Measurements from ENCODE around the gene RNF10.
"Not testable (repeated sequence)": the region's sequence is repeated elsewhere in the genome, so short reads cannot be mapped to it uniquely, and the experiment has no call there.

The RNF10 gene

DNA sequence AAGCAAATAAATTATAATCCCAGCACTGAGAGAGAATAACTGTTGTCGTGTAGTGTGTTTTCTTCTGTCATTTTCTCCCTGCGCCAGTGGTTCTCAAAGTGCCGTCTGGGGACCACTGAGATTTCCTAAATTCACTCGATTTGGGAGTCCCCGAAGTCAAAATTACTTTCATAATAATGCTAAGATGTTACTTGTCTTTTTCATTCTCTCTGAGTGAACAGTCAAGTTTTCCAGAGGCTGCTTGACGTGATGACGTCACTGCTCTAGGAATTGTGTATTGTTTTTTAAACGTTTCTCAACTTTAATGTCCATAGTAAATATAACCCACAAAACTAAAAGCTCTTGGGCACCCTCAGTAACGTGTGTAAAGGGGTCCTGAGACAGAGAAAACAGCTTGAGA, 47.8 kb downstream of the RNF10 start:
- no peak for DNase-seq

DNA sequence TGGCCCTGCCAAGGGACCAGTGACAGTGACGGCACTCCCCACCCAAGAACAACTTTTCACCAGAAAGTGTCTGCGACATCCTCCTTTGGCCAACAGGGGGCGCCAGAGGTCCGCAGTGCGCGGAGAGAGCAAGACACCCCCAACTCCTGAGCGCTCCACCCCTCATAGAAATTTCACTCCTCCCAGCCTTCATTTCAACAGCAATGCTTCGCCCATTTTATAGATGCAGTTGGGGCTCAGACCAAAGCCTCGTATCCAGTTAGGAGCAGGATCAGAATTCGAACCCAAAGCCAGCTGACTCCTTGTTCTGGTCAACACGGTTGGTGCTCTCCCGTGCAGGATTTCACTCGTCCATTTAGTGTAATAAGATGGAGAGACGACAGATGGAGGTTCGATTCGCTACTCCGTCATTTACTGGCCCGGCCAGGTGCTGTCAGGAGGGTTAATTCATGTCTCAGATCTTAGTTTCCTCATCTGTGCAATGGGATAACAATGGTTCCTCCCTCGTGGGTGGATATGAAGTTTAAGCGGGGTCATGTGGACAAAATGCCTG, 49.4 kb downstream of the RNF10 start:
- DNase-seq: peak; percentile 68 to 73

DNA sequence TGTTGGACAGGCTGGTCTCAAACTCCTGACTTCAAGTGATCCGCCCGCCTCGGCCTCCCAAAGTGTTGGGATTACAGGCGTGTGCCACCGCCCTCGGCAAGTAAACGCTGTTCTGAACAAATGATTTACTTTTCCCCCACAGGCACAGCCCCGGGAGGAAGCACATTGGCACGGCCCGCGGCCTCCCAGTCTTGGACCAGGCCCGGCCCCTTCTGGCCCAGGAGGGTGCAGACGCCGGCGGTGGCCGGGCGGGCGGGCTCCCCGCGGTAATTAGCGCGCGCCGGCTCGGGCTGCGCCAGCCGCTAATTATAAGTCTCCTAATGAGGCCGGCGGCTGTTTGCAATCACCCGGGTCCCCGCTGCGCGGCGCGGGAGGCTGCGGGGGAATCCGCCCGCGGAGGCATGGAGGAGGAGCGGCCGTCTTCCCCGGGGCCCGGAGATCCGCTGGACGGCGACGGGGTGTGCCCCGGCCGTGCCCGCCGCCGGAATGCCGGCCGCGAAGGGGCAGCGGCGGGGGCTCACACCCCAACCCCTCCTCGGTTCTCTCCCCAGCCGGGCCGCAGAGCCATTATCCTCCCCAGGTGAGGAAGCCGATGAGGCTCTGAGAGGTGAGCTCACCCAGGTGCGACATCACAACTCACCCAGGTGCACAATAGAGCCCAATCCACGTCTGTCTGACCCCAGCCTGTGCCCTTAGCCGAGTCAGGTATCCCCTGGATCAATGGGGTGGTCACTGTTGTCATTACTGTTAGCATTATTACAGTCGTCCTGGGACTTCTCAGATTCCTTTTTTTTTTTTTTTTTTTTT, 50.4 kb downstream of the RNF10 start:
- peak in 1 of 2 donors; percentile 20 for DNase-seq

DNA sequence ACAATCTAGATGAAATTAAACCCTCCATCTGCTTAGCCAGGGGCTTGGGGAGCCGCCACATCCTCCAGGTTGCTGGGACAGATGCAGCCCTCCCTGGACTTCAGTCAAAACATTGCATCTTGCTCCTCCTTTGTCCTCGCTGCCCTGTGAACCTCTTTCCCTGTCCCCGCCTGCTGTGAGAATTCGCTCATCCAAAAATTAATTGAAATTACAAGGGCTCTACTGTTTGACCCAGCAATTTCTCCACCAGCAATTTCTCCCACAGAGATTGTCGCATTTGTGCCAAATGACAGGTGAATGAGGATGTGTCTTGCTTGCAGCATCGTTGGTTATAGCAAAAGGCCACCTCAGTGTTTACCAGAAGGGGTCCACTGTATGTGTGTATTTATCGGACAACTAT, 52.0 kb downstream of the RNF10 start:
- DNase-seq: no peak

DNA sequence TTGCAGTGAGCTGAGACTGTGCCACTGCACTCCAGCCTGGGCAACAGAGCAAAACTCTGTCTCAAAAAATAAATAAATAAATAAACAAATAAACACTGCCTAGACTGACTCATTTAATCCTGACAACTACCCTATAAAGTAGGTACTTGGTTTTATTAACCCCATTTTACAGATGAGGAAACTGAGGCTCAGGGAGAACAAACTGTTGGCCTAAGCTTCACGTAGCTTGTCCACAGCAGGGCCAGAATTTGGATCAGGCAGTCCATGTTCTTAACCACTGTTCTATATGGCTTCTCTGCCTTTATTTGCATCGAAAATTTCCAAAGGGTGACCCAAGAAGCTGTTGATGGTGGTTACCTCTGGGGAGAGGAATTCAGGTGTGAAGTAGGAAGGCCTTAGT, 52.7 kb downstream of the RNF10 start:
- DNase-seq: no peak

DNA sequence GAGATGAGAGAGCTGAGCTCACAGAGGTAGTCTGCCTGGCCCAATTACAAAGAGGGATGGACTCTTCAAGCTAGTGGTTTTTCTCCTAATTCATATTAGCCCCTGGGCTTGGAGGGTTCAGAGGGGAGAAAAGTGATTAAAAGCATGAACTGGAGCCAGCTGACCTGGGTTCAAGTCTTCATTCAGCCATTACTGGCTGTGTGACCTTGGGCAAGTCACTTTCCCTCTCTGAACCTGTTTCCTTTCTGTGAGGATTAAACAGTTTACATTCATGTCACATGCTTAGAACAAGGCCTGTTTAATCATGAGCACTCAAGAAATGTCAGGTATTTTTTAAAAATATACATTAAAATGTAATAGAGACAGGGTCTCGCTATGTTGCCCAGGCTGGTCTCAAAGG, 54.2 kb downstream of the RNF10 start:
- no peak for DNase-seq

DNA sequence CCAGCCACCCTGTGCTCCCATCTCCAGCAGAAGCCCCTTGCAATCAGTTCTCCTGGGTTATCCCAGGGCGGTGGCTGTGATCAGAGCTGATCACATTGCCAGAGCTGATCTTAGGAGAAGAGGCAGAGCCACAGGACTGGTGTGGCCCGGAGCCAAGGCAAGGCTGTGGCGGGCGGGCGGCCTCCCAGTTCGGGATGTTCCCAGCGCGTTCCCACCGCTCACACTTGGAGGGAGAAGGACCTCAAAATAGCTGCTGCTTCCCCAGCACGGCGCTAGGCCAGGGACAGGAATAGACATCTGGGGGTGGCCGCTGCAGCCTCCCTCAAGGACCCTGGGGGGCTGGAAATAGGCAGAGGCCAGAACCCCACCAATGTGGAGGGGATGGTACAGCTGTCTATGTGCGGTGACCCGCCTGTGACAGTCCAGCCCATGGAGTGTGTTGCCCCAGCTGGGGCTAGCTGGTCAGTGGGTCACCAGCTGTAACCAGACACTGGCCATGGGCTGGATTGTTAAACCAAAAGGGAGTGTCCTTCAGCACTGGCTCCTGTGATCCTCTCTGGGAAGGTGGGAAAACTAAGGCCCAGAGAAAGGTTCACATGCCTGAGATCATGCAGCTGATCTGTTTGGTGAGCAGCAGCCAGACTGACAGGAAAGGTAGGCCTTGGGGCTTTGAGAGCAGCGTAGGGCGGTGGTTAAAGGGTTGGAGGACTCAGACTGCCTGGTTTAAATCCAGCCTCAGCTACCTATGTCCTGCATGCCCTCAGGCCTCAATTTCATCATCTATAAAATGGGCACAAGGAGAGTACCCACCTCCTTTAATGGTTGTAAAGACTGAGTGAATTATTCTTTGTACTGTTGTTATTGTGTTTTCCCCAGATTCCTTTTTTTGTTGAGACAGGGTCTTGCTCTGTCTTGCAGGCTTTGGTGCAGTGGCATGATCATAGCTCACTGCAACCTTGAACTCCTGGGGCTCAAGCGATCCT, 55.1 kb downstream of the RNF10 start:
- no peak for DNase-seq

DNA sequence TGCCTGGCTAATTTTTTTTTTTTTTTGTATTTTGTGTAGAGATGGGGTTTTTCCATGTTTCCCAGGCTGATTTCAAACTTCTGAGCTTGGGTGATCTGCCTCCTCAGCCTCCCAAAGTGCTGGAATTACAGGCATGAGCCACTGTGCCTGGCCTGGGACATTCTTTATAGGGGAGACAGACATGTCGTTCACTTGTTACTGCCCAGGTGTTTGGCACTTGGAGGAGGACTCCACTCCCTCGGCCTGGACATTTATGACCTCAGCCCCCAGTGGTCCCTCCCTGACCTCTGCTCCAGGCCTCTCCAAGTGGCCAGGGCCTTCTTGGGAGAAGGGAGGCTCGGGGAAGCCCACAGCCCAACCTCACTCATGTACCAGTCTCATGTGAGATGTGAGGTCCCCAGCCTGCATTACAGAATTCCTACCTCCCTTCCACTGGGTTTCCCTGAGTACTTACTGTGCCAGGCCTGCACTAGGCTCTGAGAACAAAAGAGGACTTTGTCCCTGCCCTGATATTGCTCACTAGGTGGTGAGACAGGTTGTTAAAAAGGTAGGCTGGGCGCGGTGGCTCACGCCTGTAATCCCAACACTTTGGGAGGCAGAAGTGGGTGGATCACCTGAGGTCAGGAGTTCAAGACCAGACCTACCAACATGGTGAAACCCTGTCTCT, 56.7 kb downstream of the RNF10 start:
- DNase-seq: no peak

DNA sequence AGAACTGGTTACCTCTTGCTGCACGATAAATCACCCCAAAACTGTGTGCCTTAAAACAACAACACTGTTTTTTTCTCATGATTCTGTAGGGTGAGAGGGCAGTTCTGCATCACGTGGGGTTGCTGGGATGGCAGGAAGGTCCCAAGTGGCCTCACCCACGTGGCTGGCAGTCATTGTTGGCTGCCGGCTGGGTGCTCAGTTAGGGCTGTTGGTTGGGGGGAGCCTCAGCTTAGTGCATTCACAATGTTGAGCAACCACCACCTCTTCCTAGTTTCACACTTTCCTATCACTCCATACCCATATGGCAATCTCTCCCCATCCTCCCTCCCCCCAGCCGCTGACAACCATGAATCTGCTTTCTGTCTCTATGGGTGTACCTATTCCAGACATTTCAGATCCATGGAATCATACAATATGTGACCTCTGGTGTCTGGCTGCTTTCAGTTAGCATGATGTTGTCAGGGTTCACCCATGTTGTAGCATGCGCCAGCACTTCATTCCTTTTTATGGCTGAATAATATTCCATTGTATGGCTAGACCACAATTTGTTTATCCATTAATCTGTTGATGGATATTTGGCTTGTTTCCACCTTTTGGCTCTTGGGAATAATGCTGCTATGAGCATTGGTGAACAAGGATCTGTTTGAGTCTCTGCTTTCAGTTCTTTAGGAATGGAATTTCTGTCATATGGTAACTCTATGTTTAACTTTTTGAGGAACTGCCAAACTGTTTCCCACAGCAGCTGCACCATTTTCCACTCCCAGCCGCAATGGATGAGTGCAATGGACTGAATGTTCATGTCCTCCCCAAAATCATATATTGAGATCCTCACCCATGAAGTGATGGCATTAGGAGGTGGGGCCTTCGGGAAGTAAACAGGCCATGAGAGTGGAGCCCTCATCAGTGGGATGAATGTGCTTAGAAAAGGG, 58.2 kb downstream of the RNF10 start:
- DNase-seq: no peak

DNA sequence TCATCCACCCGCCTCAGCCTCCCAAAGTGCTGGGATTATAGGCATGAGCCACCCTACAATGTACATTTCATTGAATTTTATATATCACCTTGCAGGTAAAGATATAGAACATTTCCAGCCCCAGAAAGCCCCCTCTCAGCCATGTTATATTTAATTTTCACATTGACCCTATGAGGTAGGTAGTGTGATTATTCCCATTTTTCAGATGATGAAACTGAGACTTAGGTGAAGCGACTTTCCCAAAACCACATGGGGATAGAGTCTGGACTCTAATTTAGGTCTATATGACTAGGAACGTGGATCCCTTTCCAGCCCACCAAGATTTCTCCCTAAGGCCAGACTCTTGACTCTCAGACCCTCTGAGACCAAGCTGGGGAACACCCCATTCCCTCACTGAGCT, 62.7 kb downstream of the RNF10 start:
- no peak for DNase-seq

DNA sequence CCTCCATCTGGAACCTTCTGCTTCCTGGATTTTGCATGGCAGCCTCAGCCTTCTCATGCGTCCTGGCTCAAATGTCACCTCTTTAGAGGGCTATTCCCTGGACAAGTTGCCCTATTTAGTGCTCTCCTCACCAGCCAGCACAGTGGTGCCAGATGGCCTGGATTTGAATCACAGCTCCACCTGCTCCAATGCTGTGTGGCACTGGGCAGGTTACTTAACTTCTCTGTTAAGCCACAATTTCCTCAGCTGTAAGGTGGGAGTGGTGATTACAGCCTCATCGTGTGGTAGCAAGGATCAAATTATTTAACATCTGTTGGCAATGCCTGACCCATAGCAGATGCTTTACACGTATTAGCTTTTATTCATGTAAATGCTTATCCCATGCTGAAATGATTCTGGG, 63.7 kb downstream of the RNF10 start:
- DNase-seq: no peak

DNA sequence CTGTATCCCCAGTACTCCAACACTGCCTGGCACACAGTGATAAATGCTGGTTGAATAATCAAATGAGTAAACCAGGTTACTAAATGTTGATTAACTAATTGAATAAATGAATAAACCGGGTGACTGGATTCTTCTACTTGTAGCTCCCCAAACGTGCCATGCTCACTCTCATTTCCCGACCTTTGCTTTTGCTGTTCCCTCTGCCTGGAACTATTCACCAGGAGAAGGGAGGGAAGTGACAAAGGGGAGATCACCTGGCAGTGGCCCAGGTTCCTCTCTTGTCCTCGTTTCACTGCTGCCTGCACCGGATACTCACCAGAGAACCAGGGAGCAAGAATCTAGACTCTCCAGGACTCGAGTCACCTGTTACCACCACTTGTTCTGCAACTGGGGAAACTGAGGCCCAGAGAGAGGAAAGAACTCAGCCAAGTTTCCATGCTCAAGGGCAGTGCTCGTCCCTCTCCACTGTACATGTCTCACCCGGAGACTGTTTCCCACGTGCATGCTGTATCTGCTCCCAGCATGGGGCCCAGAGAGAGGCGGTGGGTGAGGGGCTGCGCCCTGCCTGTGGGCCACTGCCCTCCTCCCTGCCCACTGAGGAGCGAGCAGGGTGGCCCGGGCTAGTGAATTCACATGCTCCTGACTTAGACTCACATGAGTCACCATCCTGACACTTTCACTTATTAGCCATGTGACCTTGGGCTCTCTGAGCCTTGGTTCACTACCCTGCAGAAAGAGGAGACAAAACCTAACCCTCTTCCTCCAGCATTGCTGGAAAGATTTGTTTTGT, 64.7 kb downstream of the RNF10 start:
- DNase-seq: peak in 1 of 2 donors; percentile 8

DNA sequence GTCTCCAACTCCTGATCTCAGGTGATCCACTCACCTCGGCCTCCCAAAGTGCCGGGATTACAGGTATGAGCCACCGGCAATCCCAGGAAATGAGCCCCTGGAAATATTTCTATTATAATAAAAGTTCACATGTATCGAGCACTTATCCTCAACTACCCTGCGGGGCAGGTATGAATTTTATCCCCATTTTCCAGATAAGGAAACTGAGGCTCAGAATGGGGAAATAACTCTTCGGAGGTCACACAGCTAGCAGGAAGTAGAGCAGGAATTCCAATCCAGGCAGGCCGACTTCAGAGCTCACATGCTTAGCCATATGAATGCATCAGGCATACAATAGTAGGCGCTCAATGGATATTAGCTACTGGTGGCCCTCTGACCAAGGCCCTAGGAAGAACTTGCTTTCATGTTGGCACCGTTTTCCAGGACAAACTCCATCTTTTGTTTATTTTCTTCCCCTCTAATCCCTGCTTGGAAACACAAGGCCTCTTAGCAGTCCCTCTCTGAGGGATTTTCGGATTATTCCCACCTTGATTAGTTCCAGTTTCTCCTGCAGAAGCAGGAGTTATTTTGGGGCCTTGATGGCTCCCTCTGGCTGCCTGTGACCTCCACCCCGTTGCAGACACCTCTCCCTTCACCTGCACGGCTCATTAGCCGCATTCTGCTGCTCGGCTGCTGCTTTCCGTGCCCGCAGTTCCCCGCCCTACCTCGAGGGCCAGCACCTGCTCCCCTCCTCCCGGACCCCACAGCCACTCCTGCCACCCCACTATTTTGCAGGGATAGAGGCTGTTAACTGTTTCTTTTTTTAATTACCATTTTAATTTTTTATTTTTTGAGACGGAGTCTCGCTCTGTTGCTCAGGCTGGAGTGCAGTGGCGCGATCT, 65.8 kb downstream of the RNF10 start:
- no peak for DNase-seq

DNA sequence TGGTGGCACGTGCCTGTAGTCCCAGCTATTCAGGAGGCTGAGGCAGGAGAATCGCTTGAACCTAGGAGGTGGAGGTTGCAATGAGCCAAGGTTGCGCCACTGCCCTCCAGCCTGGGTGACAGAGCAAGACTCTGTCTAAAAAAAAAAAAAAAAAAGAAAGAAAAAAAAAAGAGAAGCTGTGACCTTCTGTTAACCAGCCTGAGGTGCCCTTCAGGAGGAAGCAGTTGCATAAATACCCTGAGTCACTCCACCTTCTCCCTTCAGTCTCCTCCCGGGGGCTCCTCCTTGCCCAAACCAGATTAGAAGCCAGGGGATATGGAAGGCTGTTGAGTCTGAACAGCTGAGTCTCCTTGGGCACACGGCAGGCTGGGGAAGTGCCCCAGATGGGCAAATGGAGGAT, 68.3 kb downstream of the RNF10 start:
- peak; percentile 24 to 84 for DNase-seq

DNA sequence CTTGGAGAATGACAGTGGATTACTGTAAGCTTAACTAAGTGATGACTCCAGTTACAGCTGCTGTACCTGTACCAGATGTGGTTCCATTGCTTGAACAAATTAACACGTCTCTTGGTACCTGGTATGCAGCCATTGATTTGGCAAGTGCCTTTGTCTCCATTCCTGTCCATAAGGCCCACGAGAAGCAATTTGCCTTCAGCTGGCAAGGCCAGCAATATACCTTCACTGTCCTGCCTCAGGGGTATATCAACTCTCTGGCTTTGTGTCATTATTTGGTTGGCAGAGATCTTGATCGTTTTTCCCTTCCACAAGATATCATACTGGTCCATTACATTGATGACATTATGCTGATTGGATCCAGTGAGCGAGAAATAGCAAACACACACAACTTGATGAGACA, 76.4 kb downstream of the RNF10 start:
- no peak for DNase-seq

DNA sequence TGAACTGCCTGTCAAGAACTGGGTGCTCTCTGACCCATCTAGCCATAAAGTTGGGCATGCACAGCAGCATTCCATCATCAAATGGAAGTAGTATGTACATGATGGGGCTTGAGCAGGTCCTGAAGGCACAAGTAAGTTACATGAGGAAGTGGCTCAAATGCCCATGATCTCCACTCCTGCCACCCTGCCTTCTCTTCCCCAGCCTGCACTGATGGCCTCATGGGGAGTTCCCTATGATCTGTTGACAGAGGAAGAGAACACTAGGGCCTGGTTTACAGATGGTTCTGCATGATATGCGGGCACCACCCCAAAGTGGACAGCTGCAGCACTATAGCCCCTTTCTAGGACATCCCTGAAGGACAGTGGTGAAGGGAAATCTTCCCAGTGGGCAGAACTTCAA, 77.4 kb downstream of the RNF10 start:
- DNase-seq: not testable (repeated sequence)

DNA sequence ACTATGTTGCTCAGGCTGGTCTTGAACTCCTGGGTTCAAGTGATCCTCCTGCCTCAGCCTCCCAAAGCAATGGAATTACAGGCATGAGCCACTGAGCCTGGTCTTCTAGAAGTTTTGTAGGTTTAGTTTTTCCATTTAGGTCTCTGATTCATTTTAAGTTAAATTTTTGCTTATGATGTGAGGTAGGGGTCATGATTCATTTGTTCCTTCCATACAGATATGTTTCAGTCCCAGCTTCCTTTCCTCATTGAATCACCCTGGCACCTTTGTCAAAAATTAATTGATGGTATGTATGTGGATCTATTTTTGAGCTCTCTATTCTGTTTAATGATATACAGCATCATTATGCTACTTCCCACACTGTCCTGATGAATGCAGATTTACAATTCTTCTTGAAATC, 80.7 kb downstream of the RNF10 start:
- DNase-seq: no peak

DNA sequence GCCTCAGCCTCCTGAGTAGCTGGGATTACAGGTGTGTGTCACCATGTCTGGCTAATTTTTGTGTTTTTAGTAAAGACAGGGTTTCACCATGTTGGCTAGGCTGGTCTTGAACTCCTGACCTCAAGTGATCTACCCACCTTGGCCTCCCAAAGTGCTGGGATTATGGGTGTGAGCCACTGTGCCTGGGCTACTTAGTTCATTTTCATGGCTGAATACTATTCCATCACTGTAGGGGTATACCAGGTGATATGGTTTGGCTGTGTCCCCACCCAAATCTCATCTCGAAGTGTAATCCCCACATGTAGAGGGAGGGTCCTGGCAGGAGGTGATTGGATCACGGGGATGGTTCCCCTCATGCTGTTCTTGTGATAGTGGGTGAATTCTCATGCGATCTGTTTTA, 83.0 kb downstream of the RNF10 start:
- DNase-seq: not testable (repeated sequence)

DNA sequence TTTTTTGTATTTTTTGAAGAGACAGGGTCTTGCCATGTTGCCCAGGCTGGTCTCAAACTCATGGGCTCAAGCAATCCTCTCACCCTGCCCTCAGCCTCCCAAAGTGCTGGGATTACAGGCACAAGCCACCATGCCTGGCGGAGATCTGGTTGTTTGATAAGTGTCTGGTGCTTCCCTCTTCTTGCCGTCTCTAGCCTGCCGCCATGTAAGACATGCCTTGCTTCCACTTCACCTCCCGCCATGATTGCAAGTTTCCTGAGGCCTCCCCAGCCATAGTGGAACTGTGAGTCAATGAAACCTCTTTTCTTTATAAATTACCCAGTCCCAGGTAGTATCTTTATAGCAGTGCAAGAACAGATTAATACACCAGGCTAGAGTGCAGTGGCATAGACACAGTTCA, 83.6 kb downstream of the RNF10 start:
- DNase-seq: not testable (repeated sequence)
